Heart left ventricle (tissue), 16 donors: ENCODE measurements around the gene FAM131C. TPM values are rescaled to one million over a fixed set of nuclear protein-coding genes. Genes with fewer than 3 reads are reported as not detected.

ENCODE experiments used
- ATAC-seq, 4 donors: fragments of 200-7000 bp; cut with Tn5 transposase; one replicate each; pipeline ENCODE4 v1.9.1; 2020 to 2022; ENCODE audit warnings: moderate library complexity in 4 of 4, mild to moderate bottlenecking in 3 of 4, moderate number of reproducible peaks in 1 of 4
- DNase-seq, 5 donors: peaks; one replicate each; pipeline ENCODE4 v3.0.0-alpha.2; 2020
- H3K27ac ChIP-seq, 12 donors: fragments of 200-600 bp; sonication (generic) in 4 of 12; one replicate each; pipeline versions ENCODE4 v1.5.0 to v1.8.0; 2016 to 2022; ENCODE audit warnings: mild to moderate bottlenecking in 2 of 12
- H3K27me3 ChIP-seq, 9 donors: fragments of 200-600 bp; sonication (generic) in 2 of 9; one replicate each; pipeline versions ENCODE4 v1.5.1 to v1.8.0; 2016 to 2022; ENCODE audit warnings: mild to moderate bottlenecking in 3 of 9
- H3K36me3 ChIP-seq, 9 donors: fragments of 200-600 bp; sonication (generic) in 2 of 9; one replicate each; pipeline versions ENCODE4 v1.5.0 to v1.8.0; 2018 to 2022; ENCODE audit warnings: mild to moderate bottlenecking in 2 of 9
- H3K4me1 ChIP-seq, 12 donors: fragments of 200-600 bp; sonication (generic) in 4 of 12; one replicate each; pipeline versions ENCODE4 v1.5.0 to v1.8.0; 2016 to 2022; ENCODE audit warnings: mild to moderate bottlenecking in 3 of 12
- H3K4me3 ChIP-seq, 12 donors: fragments of 200-600 bp; sonication (generic) in 4 of 12; one replicate each; pipeline versions ENCODE4 v1.5.0 to v1.8.0; 2017 to 2022; ENCODE audit warnings: mild to moderate bottlenecking in 9 of 12, moderate library complexity in 4 of 12
- H3K9me3 ChIP-seq, 12 donors: fragments of 200-600 bp; sonication (generic) in 4 of 12; one replicate each; pipeline versions ENCODE4 v1.5.0 to v1.8.0; 2016 to 2022; ENCODE audit warnings: mild to moderate bottlenecking in 1 of 12
- POLR2A ChIP-seq, 2 donors: fragments of 450-650 bp; IDR thresholded peaks; one replicate each; pipeline ENCODE4 v1.6.1; 2017; ENCODE audit warnings: antibody characterized with exemption in 2 of 2, mild to moderate bottlenecking in 2 of 2, moderate library complexity in 2 of 2
- WGBS, 4 donors: extraction: QIAGEN DNeasy Blood & Tissue Kit in 2 of 4; methylation state at CpG; one replicate each; pipeline versions ENCODE4 v1.1.5 to v1.1.7; 2013 to 2018; 5-methylcytosine and 5-hydroxymethylcytosine counted together
- intact Hi-C, 10 donors: fragments of 100-400 bp; cut with DNase I; formaldehyde crosslinking; loops; one replicate each; pipeline versions ENCODE4 v1.11.1 to v1.14.2; 2022
- polyA plus RNA-seq, 2 donors: library from polyadenylated mRNA; stranded (reverse); fragments of 200-250 nt; gene quantifications; one replicate each; pipeline ENCODE4 v1.2.3, GENCODE V29; 2013
- total RNA-seq, 9 donors: library from RNA; depleted of rRNA in 2 of 9; stranded (reverse); fragments of >200 nt in 2 of 9; fragmentation: NEBNext Ultra II Directional in 3 of 9; extraction: Animal tissue kit (Norgen Biotek cat#: 25700) in 3 of 9; gene quantifications; one replicate each; pipeline versions ENCODE4 v1.1.0 to v1.2.4, GENCODE V29; 2016 to 2023
- TF ChIP-seq, protein P1 (sequence below), 12 donors: fragments of 200-600 bp; sonication (generic) in 4 of 12; IDR thresholded peaks; one replicate each; pipeline versions ENCODE4 v1.5.0 to v1.8.0; 2018 to 2022; ENCODE audit warnings: antibody characterized with exemption in 12 of 12, mild to moderate bottlenecking in 5 of 12
- donor health status: ischemic (EF 13 %, LVEDD 7.1; RV severe dilation, severe dysfunction).
- donor health status: healthy with polysubstance abuse.
- donor health status: DM: no; HTN: yes; CAD: no.
- donor health status: DM: no; HTN: no; CAD: no.
- donor health status: ischemic (EF 25% LVEDD 6.9; RV normal size, moderate dysfunction).
- donor health status: ischemic (EF 25% LVEDD 5.7; RV mildly dilated, moderate dysfunction).
- donor health status: healthy.
- donor health status: DM: yes; HTN: yes; CAD: no.
- donor health status: ischemic (EF 35%, LVEDD 5.7; RV mildly dilated, moderate dysfunction).
- donor health status: nonischemic (EF 11% LVEDD 7.7; RV severe dilation, severe dysfunction).
- donor health status: DM: yes; HTN: yes; CAD: no.
- donor health status: PGD.
- donor health status: ischemic (EF 29% LVEDD 5.4; RV normal size, mild dysfunction).
- donor health status: nonischemic (EF 23%, LVEDD 6.1; RV moderate dilation, normal function).

Gene FAM131C
- total and polyA plus RNA-seq, 11 donors = 1.1 to 17.8 (median 3.4) TPM

DNA sequence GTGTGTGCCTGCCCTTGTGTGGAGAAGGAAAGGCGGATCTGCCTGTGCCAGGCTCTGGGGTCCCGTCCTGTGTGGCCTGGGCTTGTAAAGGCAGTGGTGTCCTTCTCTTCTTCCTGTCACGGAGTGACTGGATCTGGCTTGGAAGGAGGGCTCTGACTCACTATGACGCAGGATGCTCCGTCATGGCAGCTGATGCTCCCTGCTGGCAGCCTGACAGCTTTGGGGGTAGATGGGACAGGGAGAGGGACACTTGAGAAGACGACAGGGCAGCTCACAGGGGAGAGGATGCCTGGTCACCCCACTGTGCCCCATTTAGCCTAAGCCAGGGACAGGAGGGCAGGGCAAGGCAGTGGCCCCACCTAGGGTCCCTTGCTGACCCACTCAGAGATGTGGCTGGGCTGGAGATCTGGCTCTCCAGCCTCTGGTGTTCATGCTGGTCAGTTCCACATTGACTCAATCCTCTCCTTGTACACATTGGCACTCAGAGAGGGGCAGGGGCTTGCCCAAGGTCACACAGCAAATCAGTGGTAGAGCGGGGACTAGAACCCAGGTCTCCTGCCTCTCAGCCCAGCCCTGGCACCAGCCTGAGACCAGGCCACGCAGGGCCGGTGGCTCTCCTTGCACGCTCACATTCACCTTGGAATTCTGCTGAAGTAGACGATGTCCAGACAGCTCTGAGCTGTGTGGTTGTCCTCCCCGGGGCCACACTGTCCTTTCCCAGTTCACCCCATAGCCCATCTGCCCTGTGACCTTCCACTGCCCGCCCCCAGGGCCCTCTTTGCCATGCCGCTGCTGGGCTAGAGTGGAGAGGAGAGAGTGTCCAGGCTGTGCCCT is 2.8 kb upstream of the FAM131C start:
- intact Hi-C loops = loop anchor here in 7 of 10 donors (5.0 kb wide), 3 partner anchors 166 to 286 kb away; no protein-coding TSS in a partner anchor
- H3K4me3 ChIP-seq = no peak overlapping the region
- no peaks in the 10 kb centered on the region for H3K9me3 ChIP-seq
- ATAC-seq (peak in 3 of 4 donors; percentile 14 to 41 (median 20)), DNase-seq (peak in 3 of 5 donors; percentile 44 to 76 (median 46))
- peaks cover 0 to 51% (median 25%) of the 10 kb centered on the region in 12 donors for H3K4me1 ChIP-seq
- H3K36me3 ChIP-seq = no peaks in the 10 kb centered on the region
- H3K27ac ChIP-seq = peak overlapping the region in 8 of 12 donors; percentile 10 to 68 (median 42)
- H3K27me3 ChIP-seq = peaks cover 0 to 22% (median 0%) of the 10 kb centered on the region in 9 donors
- WGBS, 4 donors = 75 to 82% (median 78%) methylated on average over 9 to 14 of the region's 14 CpGs
- no peak for TF ChIP-seq POLR2A (IDR thresholded peaks at IDR 0.05)
- TF ChIP-seq, protein P1, sequence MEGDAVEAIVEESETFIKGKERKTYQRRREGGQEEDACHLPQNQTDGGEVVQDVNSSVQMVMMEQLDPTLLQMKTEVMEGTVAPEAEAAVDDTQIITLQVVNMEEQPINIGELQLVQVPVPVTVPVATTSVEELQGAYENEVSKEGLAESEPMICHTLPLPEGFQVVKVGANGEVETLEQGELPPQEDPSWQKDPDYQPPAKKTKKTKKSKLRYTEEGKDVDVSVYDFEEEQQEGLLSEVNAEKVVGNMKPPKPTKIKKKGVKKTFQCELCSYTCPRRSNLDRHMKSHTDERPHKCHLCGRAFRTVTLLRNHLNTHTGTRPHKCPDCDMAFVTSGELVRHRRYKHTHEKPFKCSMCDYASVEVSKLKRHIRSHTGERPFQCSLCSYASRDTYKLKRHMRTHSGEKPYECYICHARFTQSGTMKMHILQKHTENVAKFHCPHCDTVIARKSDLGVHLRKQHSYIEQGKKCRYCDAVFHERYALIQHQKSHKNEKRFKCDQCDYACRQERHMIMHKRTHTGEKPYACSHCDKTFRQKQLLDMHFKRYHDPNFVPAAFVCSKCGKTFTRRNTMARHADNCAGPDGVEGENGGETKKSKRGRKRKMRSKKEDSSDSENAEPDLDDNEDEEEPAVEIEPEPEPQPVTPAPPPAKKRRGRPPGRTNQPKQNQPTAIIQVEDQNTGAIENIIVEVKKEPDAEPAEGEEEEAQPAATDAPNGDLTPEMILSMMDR (IDR thresholded peaks at IDR 0.05) = no peak

DNA sequence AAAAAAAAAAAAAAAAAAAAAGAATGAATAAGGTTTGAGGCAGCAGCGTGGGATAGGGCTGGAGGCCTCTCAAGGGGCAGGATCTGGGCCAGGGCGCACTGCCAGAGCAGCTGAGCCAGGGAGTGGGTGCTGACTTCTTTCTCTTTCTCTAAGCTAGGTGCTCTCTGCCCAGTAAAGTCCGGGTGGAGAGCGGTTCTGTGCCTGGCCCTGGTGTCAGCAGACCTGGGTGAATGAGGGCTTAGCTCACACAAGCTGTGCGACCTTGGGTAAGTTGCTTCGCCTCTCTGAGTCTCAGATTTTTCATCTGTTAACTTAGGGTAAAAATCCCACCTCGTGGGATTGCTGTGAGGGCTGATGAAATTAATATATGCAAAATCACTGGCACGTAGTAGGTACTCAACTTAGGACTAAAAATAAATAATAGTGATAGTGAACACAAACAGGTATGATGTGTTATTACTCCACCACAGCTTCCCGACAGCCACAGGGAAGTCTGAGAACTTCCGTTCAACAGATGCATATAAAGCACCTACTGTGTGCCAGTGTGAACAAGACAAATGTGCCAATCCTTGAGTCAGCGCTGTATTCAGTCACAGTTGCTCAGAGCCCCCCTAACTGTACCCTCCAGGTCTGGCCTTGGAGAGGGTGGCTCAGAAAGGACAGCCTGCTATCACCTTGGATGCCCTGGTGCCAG is 2.0 kb upstream of the FAM131C start:
- no peaks in the 10 kb centered on the region for H3K36me3 ChIP-seq
- DNase-seq = peak in 4 of 5 donors; percentile 45 to 72 (median 55)
- no peaks in the 10 kb centered on the region for H3K9me3 ChIP-seq
- peaks cover 0 to 51% (median 25%) of the 10 kb centered on the region in 12 donors for H3K4me1 ChIP-seq
- intact Hi-C loops = loop anchor here in 7 of 10 donors (5.0 kb wide), 3 partner anchors 167 to 287 kb away; no protein-coding TSS in a partner anchor
- H3K27ac ChIP-seq = peak overlapping the region in 3 of 12 donors; percentile 10 to 62 (median 45)
- H3K27me3 ChIP-seq = peaks cover 0 to 22% (median 0%) of the 10 kb centered on the region in 9 donors
- no peak for TF ChIP-seq POLR2A (IDR thresholded peaks at IDR 0.05)
- TF ChIP-seq, protein P1 (IDR thresholded peaks at IDR 0.05) = no peak
- no peak overlapping the region for H3K4me3 ChIP-seq
- ATAC-seq = peak in 2 of 4 donors; percentile 37 to 42
- WGBS, 4 donors = 66 to 71% (median 68%) methylated on average over 11 of the region's 11 CpGs

GRCh38 chr1:16074217-16074616 is 766 bp upstream of the FAM131C start:
- ATAC-seq (no peak), DNase-seq (no peak)
- intact Hi-C loops = no loop called here
- H3K4me1 ChIP-seq = peaks cover 0 to 49% (median 22%) of the 10 kb centered on the region in 12 donors
- no peak for TF ChIP-seq POLR2A (IDR thresholded peaks at IDR 0.05)
- TF ChIP-seq, protein P1 (IDR thresholded peaks at IDR 0.05) = no peak
- peak overlapping the region in 1 of 12 donors; percentile 58 for H3K4me3 ChIP-seq
- peaks cover 0 to 22% (median 0%) of the 10 kb centered on the region in 9 donors for H3K27me3 ChIP-seq
- no peaks in the 10 kb centered on the region for H3K9me3 ChIP-seq
- WGBS, 4 donors = 82 to 90% (median 86%) methylated on average over 5 of the region's 5 CpGs
- H3K36me3 ChIP-seq = no peaks in the 10 kb centered on the region
- H3K27ac ChIP-seq = no peak overlapping the region
